ENCODE measurements around the gene NR0B2. TPM values are rescaled to one million over a fixed set of nuclear protein-coding genes. Genes with fewer than 3 reads are reported as not detected.

The NR0B2 gene
- total and polyA plus RNA-seq, 9 donors = 0.11 to 4.5 (median 0.38) TPM; not detected in 5

DNA sequence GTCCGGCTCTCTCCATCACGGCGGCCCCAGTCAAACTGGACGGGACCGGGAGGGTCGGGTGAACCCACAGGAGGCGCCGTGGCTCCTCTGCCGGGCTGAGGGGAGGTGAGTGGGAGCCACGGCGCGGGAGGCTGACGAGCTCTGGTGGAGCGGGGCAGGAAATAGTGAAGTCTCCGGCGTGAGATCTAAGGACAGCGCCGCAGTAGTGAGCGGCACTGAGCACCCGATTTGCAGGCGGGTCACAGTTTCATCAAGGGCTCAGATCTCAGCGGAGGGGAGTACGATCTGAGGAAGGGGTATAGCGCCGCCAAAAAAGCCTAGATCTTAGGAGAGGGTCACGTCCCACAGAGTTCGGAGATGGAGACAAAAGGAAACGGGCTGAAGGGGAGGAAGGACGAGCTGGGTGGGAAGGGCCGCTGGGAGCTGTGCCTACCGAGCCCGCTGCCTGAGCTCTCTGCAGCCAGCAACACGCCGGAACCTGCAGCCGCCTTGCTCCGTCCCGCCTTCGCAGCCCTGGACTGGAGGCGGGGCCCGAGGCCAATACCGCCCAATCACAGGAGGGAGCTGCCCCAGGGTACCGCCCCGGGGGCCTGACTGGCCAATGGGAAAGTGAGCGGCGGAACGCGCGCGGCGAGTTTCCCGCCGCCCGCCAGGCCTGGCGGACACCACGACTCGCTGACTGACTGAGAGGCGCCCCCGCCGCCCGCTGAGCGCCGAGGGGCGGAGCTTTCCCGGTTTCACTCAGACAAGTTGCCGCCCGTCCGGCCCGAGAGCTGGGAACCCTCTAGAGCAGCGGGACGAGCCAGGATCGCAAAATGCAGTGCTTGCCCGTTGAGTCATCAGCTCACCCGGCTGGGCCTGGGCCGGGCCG is 48.9 kb downstream of the NR0B2 start:
- Histone ChIP-seq H3K4me3 (ENCODE audit: low read length) (peak overlapping the region; percentile 80), H3K9me3 (replicated peaks; ENCODE audit: control insufficient read depth, low read depth, low read length) (no peaks in the 10 kb centered on the region), H3K27me3 (ENCODE audit: control insufficient read depth, insufficient read depth, low read length) (no peaks in the 10 kb centered on the region), H3K36me3 (ENCODE audit: control insufficient read depth, insufficient read depth, low read length) (no peaks in the 10 kb centered on the region), H3K4me1 (ENCODE audit: control insufficient read depth, insufficient read depth, low read length) (peaks cover 21% of the 10 kb centered on the region), H3K27ac (ENCODE audit: low read length) (peak overlapping the region; percentile 98)
- under 1% methylated on average over 74 of the region's 75 CpGs for WGBS (ENCODE audit: insufficient coverage)
- peak; percentile 99 for DNase-seq

DNA sequence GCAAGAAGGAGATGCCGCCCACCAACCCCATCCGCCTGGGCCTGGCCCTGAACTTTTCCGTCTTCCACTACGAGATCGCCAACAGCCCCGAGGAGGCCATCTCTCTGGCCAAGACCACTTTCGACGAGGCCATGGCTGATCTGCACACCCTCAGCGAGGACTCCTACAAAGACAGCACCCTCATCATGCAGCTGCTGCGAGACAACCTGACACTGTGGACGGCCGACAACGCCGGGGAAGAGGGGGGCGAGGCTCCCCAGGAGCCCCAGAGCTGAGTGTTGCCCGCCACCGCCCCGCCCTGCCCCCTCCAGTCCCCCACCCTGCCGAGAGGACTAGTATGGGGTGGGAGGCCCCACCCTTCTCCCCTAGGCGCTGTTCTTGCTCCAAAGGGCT is 50.1 kb downstream of the NR0B2 start:
- peaks cover 21% of the 10 kb centered on the region for H3K4me1 ChIP-seq (ENCODE audit: control insufficient read depth, insufficient read depth, low read length)
- H3K4me3 ChIP-seq (ENCODE audit: low read length) = no peak overlapping the region
- H3K36me3 ChIP-seq (ENCODE audit: control insufficient read depth, insufficient read depth, low read length) = no peaks in the 10 kb centered on the region
- H3K27me3 ChIP-seq (ENCODE audit: control insufficient read depth, insufficient read depth, low read length) = no peaks in the 10 kb centered on the region
- DNase-seq = no peak
- H3K27ac ChIP-seq (ENCODE audit: low read length) = no peak overlapping the region
- no peaks in the 10 kb centered on the region for H3K9me3 ChIP-seq (replicated peaks; ENCODE audit: control insufficient read depth, low read depth, low read length)
- 64% methylated on average over 9 of the region's 20 CpGs for WGBS (ENCODE audit: insufficient coverage)

DNA sequence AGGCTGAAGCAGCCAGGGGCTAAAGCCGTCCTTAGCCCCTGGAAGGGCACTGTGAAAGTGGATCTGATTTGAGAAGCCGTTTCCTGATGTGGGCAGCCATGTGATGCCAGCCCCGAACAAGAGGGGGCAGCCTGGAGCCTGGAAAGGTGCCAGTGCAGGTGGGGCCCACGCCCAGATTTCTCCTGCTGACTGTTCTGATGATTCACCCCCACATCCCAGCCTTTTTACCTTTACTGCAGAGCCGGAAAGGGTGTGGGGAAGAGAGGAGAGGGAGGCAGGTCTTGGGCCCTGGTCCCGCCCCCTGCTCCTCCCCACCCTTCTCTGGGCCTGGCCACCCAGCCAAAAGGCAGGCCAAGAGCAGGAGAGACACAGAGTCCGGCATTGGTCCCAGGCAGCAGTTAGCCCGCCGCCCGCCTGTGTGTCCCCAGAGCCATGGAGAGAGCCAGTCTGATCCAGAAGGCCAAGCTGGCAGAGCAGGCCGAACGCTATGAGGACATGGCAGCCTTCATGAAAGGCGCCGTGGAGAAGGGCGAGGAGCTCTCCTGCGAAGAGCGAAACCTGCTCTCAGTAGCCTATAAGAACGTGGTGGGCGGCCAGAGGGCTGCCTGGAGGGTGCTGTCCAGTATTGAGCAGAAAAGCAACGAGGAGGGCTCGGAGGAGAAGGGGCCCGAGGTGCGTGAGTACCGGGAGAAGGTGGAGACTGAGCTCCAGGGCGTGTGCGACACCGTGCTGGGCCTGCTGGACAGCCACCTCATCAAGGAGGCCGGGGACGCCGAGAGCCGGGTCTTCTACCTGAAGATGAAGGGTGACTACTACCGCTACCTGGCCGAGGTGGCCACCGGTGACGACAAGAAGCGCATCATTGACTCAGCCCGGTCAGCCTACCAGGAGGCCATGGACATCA is 50.7 kb downstream of the NR0B2 start, which contains the start of gene SFN:
SFN (plus strand) TSS at position 369 of the 904 bp plus-strand sequence; CDS start at position 433, 64 bp downstream.
- no peak for DNase-seq
- WGBS (ENCODE audit: insufficient coverage) = 83% methylated on average over 33 of the region's 37 CpGs
- Histone ChIP-seq H3K4me1 (ENCODE audit: control insufficient read depth, insufficient read depth, low read length) (peaks cover 23% of the 10 kb centered on the region), H3K27ac (ENCODE audit: low read length) (no peak within 1 kb of the TSS), H3K4me3 (ENCODE audit: low read length) (peak within 1 kb of the TSS; percentile 80), H3K9me3 (replicated peaks; ENCODE audit: control insufficient read depth, low read depth, low read length) (no peaks in the 10 kb centered on the region), H3K27me3 (ENCODE audit: control insufficient read depth, insufficient read depth, low read length) (no peaks in the 10 kb centered on the region), H3K36me3 (ENCODE audit: control insufficient read depth, insufficient read depth, low read length) (no peaks in the 10 kb centered on the region)

DNA sequence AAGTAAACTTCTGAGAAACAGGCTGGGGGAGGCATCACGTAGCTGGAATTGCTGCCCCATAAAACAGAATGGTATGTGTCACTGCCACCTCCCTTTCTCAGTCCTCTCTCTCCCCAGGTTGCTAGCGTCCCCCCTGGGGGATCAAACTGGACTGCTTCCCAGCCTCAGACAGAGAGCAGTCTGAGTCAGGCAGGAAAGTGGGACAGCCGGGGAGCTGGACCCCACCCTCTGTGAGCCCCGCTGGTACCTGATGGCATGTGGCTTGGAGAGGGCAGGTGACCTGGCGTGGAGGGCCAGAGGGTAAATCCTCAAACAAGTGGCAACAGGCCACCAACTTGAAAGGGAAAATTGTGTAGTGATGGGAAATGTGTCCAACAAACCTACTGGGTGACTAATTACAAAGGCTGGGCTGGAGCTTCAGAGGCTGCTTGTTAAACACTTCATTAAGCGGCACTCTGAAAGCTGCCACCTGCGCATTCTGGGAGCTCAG is 51.8 kb downstream of the NR0B2 start:
- no peak for DNase-seq
- Histone ChIP-seq H3K27ac (ENCODE audit: low read length) (no peak overlapping the region), H3K4me1 (ENCODE audit: control insufficient read depth, insufficient read depth, low read length) (peaks cover 27% of the 10 kb centered on the region), H3K4me3 (ENCODE audit: low read length) (no peak overlapping the region), H3K9me3 (replicated peaks; ENCODE audit: control insufficient read depth, low read depth, low read length) (no peaks in the 10 kb centered on the region), H3K36me3 (ENCODE audit: control insufficient read depth, insufficient read depth, low read length) (no peaks in the 10 kb centered on the region), H3K27me3 (ENCODE audit: control insufficient read depth, insufficient read depth, low read length) (no peaks in the 10 kb centered on the region)
- 71% methylated on average over 4 of the region's 7 CpGs for WGBS (ENCODE audit: insufficient coverage)

Other genes starting within 250 kb of the NR0B2 start
- 22.1 TPM for gene ARID1A, start 218.0 kb downstream of the NR0B2 start, total RNA-seq
- 10 to 100 TPM; 33.2 to 63.5 (median 47.3) TPM for gene ARID1A, start 218.0 kb downstream of the NR0B2 start, polyA plus RNA-seq (ENCODE audit: insufficient read depth in 1 of 8, insufficient read length in 8 of 8, low replicate concordance in 1 of 8)
- gene PIGV, start 126.0 kb downstream of the NR0B2 start, total RNA-seq = 6.8 TPM
- gene PIGV, start 126.0 kb downstream of the NR0B2 start, polyA plus RNA-seq (ENCODE audit: insufficient read depth in 1 of 8, insufficient read length in 8 of 8, low replicate concordance in 1 of 8) = 1 to 10 TPM; 6.1 to 9.9 (median 6.7) TPM
- gene ZDHHC18, start 87.3 kb downstream of the NR0B2 start, total RNA-seq = 8.4 TPM
- gene ZDHHC18, start 87.3 kb downstream of the NR0B2 start, polyA plus RNA-seq (ENCODE audit: insufficient read depth in 1 of 8, insufficient read length in 8 of 8, low replicate concordance in 1 of 8) = 10 to 100 TPM; 12.5 to 20.2 (median 16.5) TPM
- gene SFN, start 50.8 kb downstream of the NR0B2 start, total RNA-seq = 0.18 TPM
- 10 to 100 TPM in 1 of 8 donors, 1 to 10 TPM in 1, under 1 TPM in 6; 0.20 to 23.9 (median 0.31) TPM for gene SFN, start 50.8 kb downstream of the NR0B2 start, polyA plus RNA-seq (ENCODE audit: insufficient read depth in 1 of 8, insufficient read length in 8 of 8, low replicate concordance in 1 of 8)
- 10.8 TPM for gene GPN2, start 23.7 kb downstream of the NR0B2 start, total RNA-seq
- 10 to 100 TPM; 16.7 to 21.5 (median 19.7) TPM for gene GPN2, start 23.7 kb downstream of the NR0B2 start, polyA plus RNA-seq (ENCODE audit: insufficient read depth in 1 of 8, insufficient read length in 8 of 8, low replicate concordance in 1 of 8)
- 7.9 TPM for gene GPATCH3, start 13.5 kb downstream of the NR0B2 start, total RNA-seq
- 10 to 100 TPM; 10.1 to 12.7 (median 11.9) TPM for gene GPATCH3, start 13.5 kb downstream of the NR0B2 start, polyA plus RNA-seq (ENCODE audit: insufficient read depth in 1 of 8, insufficient read length in 8 of 8, low replicate concordance in 1 of 8)
- 25.8 TPM for gene NUDC, start 7.8 kb upstream of the NR0B2 start, total RNA-seq
- gene NUDC, start 7.8 kb upstream of the NR0B2 start, polyA plus RNA-seq (ENCODE audit: insufficient read depth in 1 of 8, insufficient read length in 8 of 8, low replicate concordance in 1 of 8) = 10 to 100 TPM; 57.7 to 65.5 (median 60.9) TPM
- not detected for gene KDF1, start 46.5 kb upstream of the NR0B2 start, total RNA-seq
- 1 to 10 TPM in 1 of 8 donors, under 1 TPM in 2, not detected in 5; 0.23 to 1.2 (median 0.87) TPM for gene KDF1, start 46.5 kb upstream of the NR0B2 start, polyA plus RNA-seq (ENCODE audit: insufficient read depth in 1 of 8, insufficient read length in 8 of 8, low replicate concordance in 1 of 8)
- gene TRNP1, start 79.7 kb upstream of the NR0B2 start, total RNA-seq = 1.3 TPM
- gene TRNP1, start 79.7 kb upstream of the NR0B2 start, polyA plus RNA-seq (ENCODE audit: insufficient read depth in 1 of 8, insufficient read length in 8 of 8, low replicate concordance in 1 of 8) = 1 to 10 TPM; 1.4 to 3.2 (median 2.1) TPM
- gene TENT5B, start 98.9 kb upstream of the NR0B2 start, total RNA-seq = 0.35 TPM
- 1 to 10 TPM in 1 of 8 donors, under 1 TPM in 7; 0.23 to 1.1 (median 0.40) TPM for gene TENT5B, start 98.9 kb upstream of the NR0B2 start, polyA plus RNA-seq (ENCODE audit: insufficient read depth in 1 of 8, insufficient read length in 8 of 8, low replicate concordance in 1 of 8)
- gene SLC9A1, start 241.2 kb upstream of the NR0B2 start, total RNA-seq = 3.1 TPM
- 10 to 100 TPM; 10.5 to 21.1 (median 16.4) TPM for gene SLC9A1, start 241.2 kb upstream of the NR0B2 start, polyA plus RNA-seq (ENCODE audit: insufficient read depth in 1 of 8, insufficient read length in 8 of 8, low replicate concordance in 1 of 8)